Mononuclear cell (primary cell): ENCODE measurements around the gene ALDH5A1. TPM values are rescaled to one million over a fixed set of nuclear protein-coding genes. Genes with fewer than 3 reads are reported as not detected.

Experiments used
- H3K27me3 ChIP-seq: 2 replicates; pipeline ENCODE4 v1.6.0; 2011; ENCODE audit warnings: low read length, control low read depth; ENCODE audit not compliant: insufficient read depth
- H3K4me1 ChIP-seq: 2 replicates; pipeline ENCODE4 v1.5.1; 2011; ENCODE audit warnings: mild to moderate bottlenecking, low read length, control low read depth; ENCODE audit not compliant: insufficient read depth
- H3K4me3 ChIP-seq: 2 replicates; pipeline ENCODE4 v1.5.1; 2011; ENCODE audit warnings: mild to moderate bottlenecking, low read length, moderate library complexity
- H3K9me3 ChIP-seq: 2 replicates; pipeline ENCODE4 v1.5.1; 2011; ENCODE audit warnings: low read depth, mild to moderate bottlenecking, control low read depth, low read length
- total RNA-seq: library from RNA; depleted of rRNA; stranded (reverse); fragments of >200 nt; gene quantifications from one replicate; pipeline ENCODE4 v1.2.3, GENCODE V29; 2012

Gene ALDH5A1
- total RNA-seq, 1 donor, result 2.4 TPM

- H3K9me3 ChIP-seq, result no peaks in the 10 kb centered on the region
- H3K4me1 ChIP-seq, result no peaks in the 10 kb centered on the region
Observed at GRCh38 chr6:24472181-24472580, 22.6 kb upstream of the ALDH5A1 start.

GRCh38 chr6:24476631-24477030, 18.1 kb upstream of the ALDH5A1 start:
- H3K4me3 ChIP-seq, result no peak overlapping the region
- no peaks in the 10 kb centered on the region for H3K9me3 ChIP-seq
- no peaks in the 10 kb centered on the region for H3K4me1 ChIP-seq
- H3K27me3 ChIP-seq, result no peaks in the 10 kb centered on the region

More at GRCh38 chr6:24472181-24472580, 22.6 kb upstream of the ALDH5A1 start:
- H3K27me3 ChIP-seq, result no peaks in the 10 kb centered on the region
- no peak overlapping the region for H3K4me3 ChIP-seq

GRCh38 chr6:24477070-24477469, 17.7 kb upstream of the ALDH5A1 start:
- Histone ChIP-seq H3K4me3 (no peak overlapping the region), H3K27me3 (no peaks in the 10 kb centered on the region), H3K4me1 (no peaks in the 10 kb centered on the region), H3K9me3 (no peaks in the 10 kb centered on the region)

- Histone ChIP-seq H3K27me3 (no peaks in the 10 kb centered on the region), H3K9me3 (no peaks in the 10 kb centered on the region), H3K4me1 (no peaks in the 10 kb centered on the region), H3K4me3 (no peak overlapping the region)
Observed at GRCh38 chr6:24478903-24479302, 15.9 kb upstream of the ALDH5A1 start.

- no peaks in the 10 kb centered on the region for H3K9me3 ChIP-seq
- no peaks in the 10 kb centered on the region for H3K27me3 ChIP-seq
- no peaks in the 10 kb centered on the region for H3K4me1 ChIP-seq
- no peak overlapping the region for H3K4me3 ChIP-seq
Observed at GRCh38 chr6:24480705-24481104, 14.1 kb upstream of the ALDH5A1 start.

- Histone ChIP-seq H3K27me3 (no peaks in the 10 kb centered on the region), H3K4me3 (no peak overlapping the region), H3K4me1 (no peaks in the 10 kb centered on the region), H3K9me3 (no peaks in the 10 kb centered on the region)
Observed at GRCh38 chr6:24481449-24481848, 13.3 kb upstream of the ALDH5A1 start.

GRCh38 chr6:24484657-24485323, 10.0 kb upstream of the ALDH5A1 start:
- H3K4me3 ChIP-seq, result no peak overlapping the region
- H3K27me3 ChIP-seq, result no peaks in the 10 kb centered on the region
- H3K9me3 ChIP-seq, result no peaks in the 10 kb centered on the region
- no peaks in the 10 kb centered on the region for H3K4me1 ChIP-seq

GRCh38 chr6:24486065-24486464, 8.7 kb upstream of the ALDH5A1 start:
- Histone ChIP-seq H3K4me1 (no peaks in the 10 kb centered on the region), H3K4me3 (no peak overlapping the region), H3K9me3 (no peaks in the 10 kb centered on the region), H3K27me3 (no peaks in the 10 kb centered on the region)

- H3K9me3 ChIP-seq, result no peaks in the 10 kb centered on the region
- H3K4me1 ChIP-seq, result peaks cover 5% of the 10 kb centered on the region
- no peak within 1 kb of the TSS for H3K4me3 ChIP-seq
- peaks cover 4% of the 10 kb centered on the region for H3K27me3 ChIP-seq
Observed at GRCh38 chr6:24489470-24489869, 5.3 kb upstream of the ALDH5A1 start, which contains the start of gene GPLD1. Gene GPLD1 (minus strand): TSS chr6:24489578. CDS start chr6:24489511, 67 bp downstream.

GRCh38 chr6:24489881-24490280, 4.9 kb upstream of the ALDH5A1 start:
- H3K9me3 ChIP-seq, result no peaks in the 10 kb centered on the region
- H3K27me3 ChIP-seq, result peaks cover 4% of the 10 kb centered on the region
- H3K4me1 ChIP-seq, result peaks cover 8% of the 10 kb centered on the region
- H3K4me3 ChIP-seq, result no peak overlapping the region

- H3K4me1 ChIP-seq, result peaks cover 16% of the 10 kb centered on the region
- peaks cover 7% of the 10 kb centered on the region for H3K27me3 ChIP-seq
- no peak overlapping the region for H3K4me3 ChIP-seq
- no peaks in the 10 kb centered on the region for H3K9me3 ChIP-seq
Observed at GRCh38 chr6:24490948-24491347, 3.8 kb upstream of the ALDH5A1 start.

- H3K9me3 ChIP-seq, result no peaks in the 10 kb centered on the region
- peaks cover 16% of the 10 kb centered on the region for H3K4me1 ChIP-seq
- peaks cover 7% of the 10 kb centered on the region for H3K27me3 ChIP-seq
- H3K4me3 ChIP-seq, result no peak overlapping the region
Observed at GRCh38 chr6:24492475-24492874, 2.3 kb upstream of the ALDH5A1 start.

- peak overlapping the region; percentile 50 for H3K4me3 ChIP-seq
Observed at GRCh38 chr6:24493945-24494820, 586 bp upstream of the ALDH5A1 start.

GRCh38 chr6:24497254-24497970, 2.6 kb downstream of the ALDH5A1 start:
- Histone ChIP-seq H3K9me3 (no peaks in the 10 kb centered on the region), H3K4me3 (no peak overlapping the region), H3K27me3 (peaks cover 7% of the 10 kb centered on the region), H3K4me1 (peaks cover 16% of the 10 kb centered on the region)

More at GRCh38 chr6:24493945-24494820, 586 bp upstream of the ALDH5A1 start:
- Histone ChIP-seq H3K9me3 (no peaks in the 10 kb centered on the region), H3K27me3 (peaks cover 7% of the 10 kb centered on the region), H3K4me1 (peaks cover 16% of the 10 kb centered on the region)

GRCh38 chr6:24500683-24501082, 5.9 kb downstream of the ALDH5A1 start:
- Histone ChIP-seq H3K4me3 (no peak overlapping the region), H3K4me1 (peaks cover 1% of the 10 kb centered on the region), H3K27me3 (peaks cover under 1% of the 10 kb centered on the region), H3K9me3 (no peaks in the 10 kb centered on the region)
